Ammon's horn (tissue), 1 donor: ENCODE results near the gene PKNOX2.
A peak's percentile ranks its signal among the peaks of the same experiment; 100 is the strongest.

Source experiments
- DNase-seq: peaks from one replicate; pipeline ENCODE4 v3.0.0-alpha.2; 2016; ENCODE audit warnings: low spot score

Gene PKNOX2

GRCh38 chr11:125380756-125381445 lies 216.3 kb downstream of the PKNOX2 start:
- no peak for DNase-seq

GRCh38 chr11:125381499-125382044 lies 217.0 kb downstream of the PKNOX2 start:
- no peak for DNase-seq

GRCh38 chr11:125382314-125382791 lies 217.8 kb downstream of the PKNOX2 start:
- DNase-seq: no peak

- no peak for DNase-seq
These were observed 218.3 kb downstream of the PKNOX2 start for GRCh38 chr11:125382822-125383221.

- DNase-seq: no peak
These were observed 220.3 kb downstream of the PKNOX2 start for GRCh38 chr11:125384825-125385224.

GRCh38 chr11:125387901-125388300 lies 223.3 kb downstream of the PKNOX2 start:
- DNase-seq: no peak

- no peak for DNase-seq
These were observed 224.1 kb downstream of the PKNOX2 start for GRCh38 chr11:125388611-125389010.

- DNase-seq: no peak
These were observed 225.0 kb downstream of the PKNOX2 start for GRCh38 chr11:125389339-125390166.

- no peak for DNase-seq
These were observed 226.4 kb downstream of the PKNOX2 start for GRCh38 chr11:125390946-125391345.

- no peak for DNase-seq
These were observed 228.8 kb downstream of the PKNOX2 start for GRCh38 chr11:125393331-125393730.

- DNase-seq: no peak
These were observed 229.7 kb downstream of the PKNOX2 start for GRCh38 chr11:125394296-125394695.

GRCh38 chr11:125397421-125397820 lies 232.9 kb downstream of the PKNOX2 start:
- DNase-seq: no peak

- DNase-seq: no peak
These were observed 233.9 kb downstream of the PKNOX2 start for GRCh38 chr11:125398475-125398874.

- peak; percentile 69 for DNase-seq
These were observed 234.6 kb downstream of the PKNOX2 start for GRCh38 chr11:125398994-125399640.

GRCh38 chr11:125399945-125400344 lies 235.4 kb downstream of the PKNOX2 start:
- DNase-seq: no peak

- DNase-seq: peak; percentile 32
These were observed 236.7 kb downstream of the PKNOX2 start for GRCh38 chr11:125401235-125401634.

GRCh38 chr11:125401746-125402145 lies 237.2 kb downstream of the PKNOX2 start:
- DNase-seq: no peak

GRCh38 chr11:125402435-125402834 lies 237.9 kb downstream of the PKNOX2 start:
- no peak for DNase-seq

GRCh38 chr11:125404157-125404810 lies 239.7 kb downstream of the PKNOX2 start:
- no peak for DNase-seq

GRCh38 chr11:125404811-125405790 lies 240.6 kb downstream of the PKNOX2 start:
- DNase-seq: peak; percentile 77

- no peak for DNase-seq
These were observed 242.5 kb downstream of the PKNOX2 start for GRCh38 chr11:125407046-125407445.
